ENCODE data around the gene CPED1.
"Not testable (repeated sequence)": the region's sequence is repeated elsewhere in the genome, so short reads cannot be mapped to it uniquely, and the experiment has no call there.

Gene CPED1

GRCh38 chr7:121102619-121103018, 114.1 kb downstream of the CPED1 start:
- DNase-seq = no peak

DNA sequence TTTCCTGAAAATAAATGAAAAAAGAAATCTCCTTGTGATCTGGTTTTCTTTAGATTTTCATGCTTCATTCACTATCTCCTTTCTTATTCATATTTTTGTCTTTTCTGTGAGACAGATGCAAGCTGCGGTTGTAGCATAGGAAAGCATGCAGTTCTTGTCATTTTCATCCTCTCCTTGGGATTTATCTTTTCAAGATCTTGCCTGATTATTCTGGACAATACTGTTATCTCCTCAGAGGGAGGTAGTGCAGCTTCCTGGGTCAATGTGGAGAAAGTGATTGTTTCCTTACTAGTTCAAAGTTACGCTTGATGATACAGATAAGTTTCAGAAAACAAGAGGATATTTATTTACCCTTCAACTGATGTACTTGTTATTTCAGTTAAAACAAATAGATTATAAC, 114.6 kb downstream of the CPED1 start:
- DNase-seq = no peak

DNA sequence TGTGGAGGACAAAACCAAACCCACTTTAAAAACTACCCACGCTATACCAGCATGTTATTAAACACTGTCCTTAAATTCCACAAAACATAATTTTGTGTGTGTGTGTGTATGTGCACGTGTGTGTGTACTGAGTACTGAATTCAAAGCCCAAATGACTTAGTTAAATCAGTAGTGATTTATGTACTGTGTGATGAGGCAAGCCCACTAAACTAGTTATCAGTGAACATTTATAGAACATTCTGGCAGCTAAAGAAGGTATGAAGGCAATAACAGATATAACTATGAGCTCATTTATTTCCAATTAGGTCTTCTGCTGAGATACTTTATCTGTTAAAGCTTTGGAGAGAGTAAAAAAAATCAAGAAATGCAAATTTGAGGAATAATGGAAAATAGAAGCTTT, 115.1 kb downstream of the CPED1 start:
- no peak for DNase-seq

DNA sequence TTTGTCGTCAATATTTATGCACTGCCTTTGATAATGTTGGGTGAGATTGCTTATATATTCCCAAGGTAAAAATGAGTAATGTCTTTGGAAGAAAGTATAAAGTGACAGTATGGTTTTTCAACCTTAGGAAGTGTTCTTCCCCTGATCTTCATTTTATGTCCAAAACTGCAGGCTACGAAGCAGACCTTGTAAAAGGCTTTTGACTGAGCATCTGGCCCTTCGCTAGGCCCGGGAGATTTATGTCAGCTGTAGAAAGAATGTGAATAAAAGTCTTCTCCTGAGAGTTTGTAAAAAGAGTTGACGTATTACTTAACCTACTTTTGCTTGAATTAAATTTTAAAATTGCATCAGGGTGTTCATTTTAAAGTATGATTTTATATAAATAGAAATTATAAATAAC, 116.8 kb downstream of the CPED1 start:
- DNase-seq = no peak

DNA sequence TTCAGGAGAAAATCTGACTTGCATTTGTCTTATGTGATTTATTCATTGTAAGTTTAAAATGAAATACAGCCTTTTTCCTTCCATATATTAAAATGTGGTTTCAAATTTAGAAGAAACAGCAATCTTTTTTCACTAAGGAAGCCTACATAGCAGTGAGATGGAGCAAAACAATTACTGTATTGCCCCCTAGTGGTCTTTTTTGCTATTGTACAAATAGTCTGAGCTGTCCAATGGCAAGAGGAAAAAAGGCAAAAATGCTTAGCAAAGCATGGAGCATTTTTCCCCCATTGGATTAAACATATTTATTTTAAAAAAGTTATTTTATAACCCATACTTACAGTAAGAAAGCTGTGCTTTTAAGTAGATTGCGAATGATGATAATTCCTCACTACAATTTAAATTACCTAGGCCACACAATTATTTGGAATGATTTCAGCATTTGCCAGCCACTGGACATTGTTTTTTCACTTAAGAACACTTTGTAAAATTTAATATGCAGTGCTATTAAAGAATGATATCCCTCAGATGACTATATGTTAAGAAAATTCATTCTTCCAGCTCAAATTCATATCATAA, 119.5 kb downstream of the CPED1 start:
- DNase-seq = peak; percentile 24

- DNase-seq = no peak
Observed at GRCh38 chr7:121109145-121109544, 120.6 kb downstream of the CPED1 start.

GRCh38 chr7:121113288-121113687, 124.8 kb downstream of the CPED1 start:
- no peak for DNase-seq

DNA sequence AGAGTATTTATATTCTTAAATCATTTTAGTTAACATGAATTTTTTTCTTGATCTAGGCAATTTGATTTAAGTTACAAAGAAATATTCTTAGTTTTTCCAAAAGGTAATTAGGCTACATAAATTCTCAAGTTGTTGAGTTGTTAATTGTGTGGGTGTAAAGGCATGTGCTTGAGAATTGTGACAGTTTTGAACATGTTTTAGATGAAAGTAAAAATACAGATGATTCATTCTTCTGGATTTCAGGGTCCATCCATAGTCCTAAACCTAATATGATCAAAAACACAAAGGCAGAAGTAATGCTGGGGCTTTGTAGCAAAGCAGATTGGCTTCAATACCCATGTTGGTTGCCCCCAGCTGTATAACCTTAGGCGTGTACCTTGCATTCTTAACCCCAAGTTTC, 127.9 kb downstream of the CPED1 start:
- no peak for DNase-seq

DNA sequence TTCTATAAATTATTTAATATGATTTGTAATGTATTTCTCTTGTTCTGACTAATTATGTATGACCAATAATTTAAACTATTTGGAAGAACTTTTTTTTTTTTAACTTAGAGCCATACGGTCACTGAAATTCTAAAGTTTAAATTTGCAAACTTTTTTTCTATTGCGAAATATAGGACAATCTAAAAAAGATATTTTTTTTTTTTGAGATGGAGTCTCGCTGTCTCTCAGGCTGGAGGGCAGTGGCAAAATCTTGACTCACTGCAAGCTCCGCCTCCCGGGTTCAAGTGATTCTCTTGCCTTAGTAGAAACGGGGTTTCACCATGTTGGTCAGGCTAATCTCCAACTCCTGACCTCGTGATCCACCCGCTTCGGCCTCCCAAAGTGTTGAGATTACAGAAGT, 130.5 kb downstream of the CPED1 start:
- DNase-seq = no peak

- DNase-seq = no peak
Observed at GRCh38 chr7:121123032-121123431, 134.5 kb downstream of the CPED1 start.

DNA sequence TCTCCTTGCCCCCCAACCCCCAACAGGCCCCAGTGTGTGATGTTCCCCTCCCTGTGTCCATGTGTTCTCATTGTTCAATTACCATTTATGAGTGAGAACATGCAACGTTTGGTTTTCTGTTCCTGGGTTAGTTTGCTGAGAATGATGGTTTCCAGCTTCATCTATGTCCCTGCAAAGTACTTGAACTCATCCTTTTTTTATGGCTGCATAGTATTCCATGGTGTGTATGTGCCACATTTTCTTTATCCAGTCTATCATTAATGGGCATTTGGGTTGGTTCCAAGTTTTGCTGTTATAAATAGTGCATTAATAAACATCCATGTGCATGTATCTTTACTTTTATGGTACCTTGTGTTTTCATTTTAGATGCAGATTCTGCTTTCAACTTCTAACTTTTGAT, 136.9 kb downstream of the CPED1 start:
- not testable (repeated sequence) for DNase-seq

- DNase-seq = no peak
Observed at GRCh38 chr7:121126201-121126600, 137.7 kb downstream of the CPED1 start.

DNA sequence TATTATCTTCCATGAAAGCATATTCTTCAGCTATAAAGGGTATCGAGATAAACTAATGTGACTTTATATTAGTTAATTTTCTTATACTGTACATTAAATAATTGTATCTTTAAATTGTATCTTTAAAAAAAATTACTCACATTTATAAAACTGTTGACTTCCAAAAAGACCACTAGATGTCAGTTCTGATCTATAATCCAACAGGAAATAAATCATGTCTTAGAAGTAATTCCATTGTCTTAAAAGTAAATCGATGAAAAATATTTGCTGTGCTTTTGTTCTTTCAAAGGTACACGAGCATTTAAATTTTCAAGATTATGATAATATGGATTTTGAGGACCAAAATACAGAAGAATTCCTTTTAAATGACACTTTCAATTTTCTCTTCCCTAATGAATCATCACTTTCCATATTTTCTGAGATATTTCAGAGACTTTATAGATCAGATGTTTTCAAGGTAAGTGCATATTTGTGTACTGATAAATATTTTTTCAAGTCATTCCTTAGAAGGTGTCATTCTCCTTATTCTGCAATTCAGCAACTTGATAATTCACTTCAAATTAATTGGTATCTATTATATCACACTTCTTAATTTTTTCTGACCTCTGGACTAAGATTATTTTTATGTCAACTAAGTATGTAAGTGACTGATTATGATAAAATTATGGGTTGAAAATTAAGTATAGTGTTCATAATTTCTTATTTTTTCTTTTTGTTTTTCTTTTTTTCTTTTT, 138.5 kb downstream of the CPED1 start:
- DNase-seq = no peak

DNA sequence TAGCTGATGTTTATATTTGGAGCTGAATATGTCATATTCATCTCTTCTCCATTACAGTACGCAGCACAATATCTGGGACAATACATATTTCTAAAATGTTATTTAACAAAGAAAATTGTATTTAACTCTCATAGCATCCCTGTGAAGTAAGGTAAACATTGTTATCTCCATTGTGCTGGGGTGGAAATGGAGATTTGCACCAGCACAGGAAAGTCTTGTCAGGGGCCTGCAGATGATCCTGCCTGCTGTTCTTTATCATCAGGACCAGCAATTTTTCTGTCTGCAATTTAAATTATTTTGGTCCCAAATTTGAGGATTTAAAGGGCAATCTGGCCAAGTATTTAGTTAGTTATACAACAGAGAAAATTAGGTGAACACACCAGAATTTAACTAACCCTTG, 144.4 kb downstream of the CPED1 start:
- no peak for DNase-seq

- DNase-seq = no peak
Observed at GRCh38 chr7:121133444-121133843, 144.9 kb downstream of the CPED1 start.

DNA sequence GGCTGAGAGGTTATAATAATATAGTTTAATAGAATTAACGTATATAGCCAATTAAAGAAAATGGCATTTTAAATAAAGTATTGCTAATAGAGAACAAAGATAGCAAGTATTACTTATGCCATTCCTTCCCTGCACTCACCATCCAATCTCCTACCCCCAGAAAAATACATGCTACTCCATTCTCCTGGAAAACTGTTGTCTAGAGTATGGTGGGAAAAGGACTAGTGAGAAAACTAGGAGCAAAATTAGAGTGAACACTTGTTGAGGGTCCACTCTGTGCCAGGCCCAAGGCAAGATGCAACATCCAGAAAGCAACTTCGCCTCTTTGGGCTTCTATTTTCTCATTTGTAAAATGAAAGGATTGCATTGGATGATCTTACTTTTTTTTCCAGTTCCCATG, 149.1 kb downstream of the CPED1 start:
- DNase-seq = no peak

- DNase-seq = no peak
Observed at GRCh38 chr7:121138262-121138933, 149.9 kb downstream of the CPED1 start.

- DNase-seq = no peak
Observed at GRCh38 chr7:121139427-121139826, 150.9 kb downstream of the CPED1 start.

GRCh38 chr7:121140790-121141189, 152.3 kb downstream of the CPED1 start:
- DNase-seq = no peak

DNA sequence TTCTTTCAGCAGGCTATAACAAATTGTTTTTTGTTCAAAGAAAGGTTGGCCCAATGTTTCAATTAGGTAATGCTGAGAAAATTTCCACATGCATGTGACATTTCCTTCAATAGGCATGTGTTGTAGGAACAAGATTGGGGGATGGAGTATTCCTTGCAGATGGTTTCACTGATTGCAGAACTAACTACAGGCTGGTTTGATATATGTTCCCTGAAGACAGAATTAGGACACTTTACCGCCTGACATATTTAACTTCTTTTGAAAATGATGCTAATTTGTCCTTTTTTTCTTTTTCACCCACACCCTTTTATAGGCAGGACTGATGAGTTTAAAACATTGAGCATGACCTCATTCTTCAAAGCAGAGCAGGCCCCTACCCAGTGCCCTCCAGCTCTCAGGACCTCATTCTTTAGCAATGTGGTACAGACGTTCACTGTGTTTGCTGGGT, 163.3 kb downstream of the CPED1 start:
- DNase-seq = no peak

- DNase-seq = no peak
Observed at GRCh38 chr7:121153411-121153810, 164.9 kb downstream of the CPED1 start.

DNA sequence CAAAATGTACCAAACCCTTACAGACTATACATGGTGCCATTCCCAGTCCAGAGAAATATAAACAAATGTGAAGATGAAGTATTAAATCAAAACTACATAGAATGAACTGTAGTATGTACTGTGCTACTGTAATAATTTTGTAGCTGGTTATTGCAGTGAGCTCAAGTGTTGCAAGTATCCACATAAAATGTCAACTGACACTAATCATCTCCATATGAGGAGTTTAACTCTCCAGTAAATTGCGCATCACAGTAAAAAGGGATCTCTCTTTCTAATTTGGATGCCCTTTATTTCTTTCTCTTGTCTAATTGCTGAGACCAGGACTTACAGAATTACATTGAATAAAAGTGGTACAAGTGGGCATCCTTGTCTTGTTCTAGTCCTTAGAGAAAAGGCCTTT, 165.5 kb downstream of the CPED1 start:
- DNase-seq = no peak

- DNase-seq = no peak
Observed at GRCh38 chr7:121156825-121157224, 168.3 kb downstream of the CPED1 start.

DNA sequence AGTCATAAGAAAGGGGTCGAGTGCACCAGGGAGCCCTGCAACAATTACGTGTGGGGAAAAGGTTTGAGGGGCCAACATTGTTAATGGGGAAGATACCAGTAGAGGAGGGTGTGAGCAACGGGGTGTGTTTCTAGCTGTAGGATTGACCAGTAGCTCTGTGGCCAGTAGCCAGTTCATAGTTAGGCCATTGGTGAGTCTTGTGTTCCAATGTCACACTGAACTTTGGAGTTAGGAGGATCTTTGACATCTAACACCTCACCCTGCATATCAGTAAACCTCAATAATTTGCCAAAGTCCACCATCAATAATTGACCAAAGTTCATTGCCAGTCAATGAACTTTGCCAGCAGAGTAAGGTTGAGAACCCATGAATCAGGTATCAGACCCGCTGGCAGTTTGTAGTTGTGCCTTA, 168.8 kb downstream of the CPED1 start:
- no peak for DNase-seq
